OCI-LY7 (cell line): ENCODE results near the gene RRAGD.

Source experiments
- EZH2phosphoT487 ChIP-seq: fragments of 200-600 bp; sonication (generic); IDR thresholded peaks from 2 replicates; pipeline ENCODE4 v1.6.1; 2018; ENCODE audit warnings: low read depth, borderline replicate concordance, mild to moderate bottlenecking, mixed run types, antibody characterized with exemption, low read length, moderate library complexity, mixed read lengths
- TF ChIP-seq, protein P1 (sequence below): fragments of 200-600 bp; sonication (generic); conservative IDR thresholded peaks from 2 replicates; pipeline ENCODE4 v1.5.1; 2014; ENCODE audit warnings: mild to moderate bottlenecking, antibody characterized with exemption, low read length, moderate library complexity, mixed read lengths

DNA sequence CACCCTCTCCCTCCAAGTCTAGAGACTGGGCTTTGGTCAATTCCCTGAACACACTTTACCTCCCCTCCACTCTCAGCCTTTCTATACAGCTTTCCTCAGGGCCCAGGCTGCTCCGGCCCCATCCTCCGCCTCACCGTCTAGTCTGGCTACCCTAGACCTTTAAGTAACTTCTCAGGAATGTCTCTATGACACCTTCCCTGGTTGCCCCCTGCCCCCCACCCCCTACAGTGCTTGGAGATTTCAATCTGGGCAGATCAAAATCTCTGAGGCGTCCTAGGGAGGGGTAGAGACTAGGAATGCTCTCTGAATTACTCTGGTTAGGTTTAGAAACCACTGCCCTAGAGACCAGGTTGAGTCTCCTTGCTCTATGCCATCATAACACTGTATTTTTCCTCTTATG lies 65.6 kb downstream of the RRAGD start:
- TF ChIP-seq, protein P1, sequence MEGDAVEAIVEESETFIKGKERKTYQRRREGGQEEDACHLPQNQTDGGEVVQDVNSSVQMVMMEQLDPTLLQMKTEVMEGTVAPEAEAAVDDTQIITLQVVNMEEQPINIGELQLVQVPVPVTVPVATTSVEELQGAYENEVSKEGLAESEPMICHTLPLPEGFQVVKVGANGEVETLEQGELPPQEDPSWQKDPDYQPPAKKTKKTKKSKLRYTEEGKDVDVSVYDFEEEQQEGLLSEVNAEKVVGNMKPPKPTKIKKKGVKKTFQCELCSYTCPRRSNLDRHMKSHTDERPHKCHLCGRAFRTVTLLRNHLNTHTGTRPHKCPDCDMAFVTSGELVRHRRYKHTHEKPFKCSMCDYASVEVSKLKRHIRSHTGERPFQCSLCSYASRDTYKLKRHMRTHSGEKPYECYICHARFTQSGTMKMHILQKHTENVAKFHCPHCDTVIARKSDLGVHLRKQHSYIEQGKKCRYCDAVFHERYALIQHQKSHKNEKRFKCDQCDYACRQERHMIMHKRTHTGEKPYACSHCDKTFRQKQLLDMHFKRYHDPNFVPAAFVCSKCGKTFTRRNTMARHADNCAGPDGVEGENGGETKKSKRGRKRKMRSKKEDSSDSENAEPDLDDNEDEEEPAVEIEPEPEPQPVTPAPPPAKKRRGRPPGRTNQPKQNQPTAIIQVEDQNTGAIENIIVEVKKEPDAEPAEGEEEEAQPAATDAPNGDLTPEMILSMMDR: no peak
- TF ChIP-seq EZH2phosphoT487: no peak
